GM12864 (cell line): Measurements from ENCODE around the gene PDP2.

Experiments
- DNase-seq: peaks from one replicate; pipeline ENCODE4 v3.0.0-alpha.2; 2011; ENCODE audit warnings: low read depth
- H3K4me3 ChIP-seq: 2 replicates; pipeline ENCODE4 v1.5.1; 2011; ENCODE audit warnings: mild to moderate bottlenecking, low read depth, low read length, control low read depth
- TF ChIP-seq, protein P1 (sequence below): IDR thresholded peaks from 2 replicates; pipeline ENCODE4 v1.5.1; 2011; ENCODE audit warnings: low read depth, mild to moderate bottlenecking, moderate library complexity, low read length, control low read depth, inconsistent platforms; ENCODE audit errors: missing control alignments

The PDP2 gene

DNA sequence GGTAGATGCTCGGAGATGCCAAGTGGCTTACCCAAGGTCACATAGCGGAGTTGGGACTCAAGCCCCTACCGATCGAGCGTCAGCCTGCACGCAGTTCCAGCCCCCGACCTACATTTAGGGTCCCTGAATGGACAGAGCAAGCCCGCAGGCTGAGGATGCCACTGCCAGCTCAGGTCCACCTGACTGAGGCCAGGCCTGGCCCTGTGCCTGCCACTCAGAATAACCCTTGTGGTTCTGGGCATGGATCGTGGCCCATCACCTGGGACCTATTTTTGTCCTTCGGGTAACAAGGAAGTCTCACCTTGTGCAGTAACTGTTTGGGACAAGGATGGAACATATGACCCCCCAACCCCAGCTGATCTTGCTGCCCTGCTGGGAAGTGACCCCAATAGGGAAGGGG is 21.3 kb downstream of the PDP2 start:
- TF ChIP-seq, protein P1, sequence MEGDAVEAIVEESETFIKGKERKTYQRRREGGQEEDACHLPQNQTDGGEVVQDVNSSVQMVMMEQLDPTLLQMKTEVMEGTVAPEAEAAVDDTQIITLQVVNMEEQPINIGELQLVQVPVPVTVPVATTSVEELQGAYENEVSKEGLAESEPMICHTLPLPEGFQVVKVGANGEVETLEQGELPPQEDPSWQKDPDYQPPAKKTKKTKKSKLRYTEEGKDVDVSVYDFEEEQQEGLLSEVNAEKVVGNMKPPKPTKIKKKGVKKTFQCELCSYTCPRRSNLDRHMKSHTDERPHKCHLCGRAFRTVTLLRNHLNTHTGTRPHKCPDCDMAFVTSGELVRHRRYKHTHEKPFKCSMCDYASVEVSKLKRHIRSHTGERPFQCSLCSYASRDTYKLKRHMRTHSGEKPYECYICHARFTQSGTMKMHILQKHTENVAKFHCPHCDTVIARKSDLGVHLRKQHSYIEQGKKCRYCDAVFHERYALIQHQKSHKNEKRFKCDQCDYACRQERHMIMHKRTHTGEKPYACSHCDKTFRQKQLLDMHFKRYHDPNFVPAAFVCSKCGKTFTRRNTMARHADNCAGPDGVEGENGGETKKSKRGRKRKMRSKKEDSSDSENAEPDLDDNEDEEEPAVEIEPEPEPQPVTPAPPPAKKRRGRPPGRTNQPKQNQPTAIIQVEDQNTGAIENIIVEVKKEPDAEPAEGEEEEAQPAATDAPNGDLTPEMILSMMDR = no peak

DNA sequence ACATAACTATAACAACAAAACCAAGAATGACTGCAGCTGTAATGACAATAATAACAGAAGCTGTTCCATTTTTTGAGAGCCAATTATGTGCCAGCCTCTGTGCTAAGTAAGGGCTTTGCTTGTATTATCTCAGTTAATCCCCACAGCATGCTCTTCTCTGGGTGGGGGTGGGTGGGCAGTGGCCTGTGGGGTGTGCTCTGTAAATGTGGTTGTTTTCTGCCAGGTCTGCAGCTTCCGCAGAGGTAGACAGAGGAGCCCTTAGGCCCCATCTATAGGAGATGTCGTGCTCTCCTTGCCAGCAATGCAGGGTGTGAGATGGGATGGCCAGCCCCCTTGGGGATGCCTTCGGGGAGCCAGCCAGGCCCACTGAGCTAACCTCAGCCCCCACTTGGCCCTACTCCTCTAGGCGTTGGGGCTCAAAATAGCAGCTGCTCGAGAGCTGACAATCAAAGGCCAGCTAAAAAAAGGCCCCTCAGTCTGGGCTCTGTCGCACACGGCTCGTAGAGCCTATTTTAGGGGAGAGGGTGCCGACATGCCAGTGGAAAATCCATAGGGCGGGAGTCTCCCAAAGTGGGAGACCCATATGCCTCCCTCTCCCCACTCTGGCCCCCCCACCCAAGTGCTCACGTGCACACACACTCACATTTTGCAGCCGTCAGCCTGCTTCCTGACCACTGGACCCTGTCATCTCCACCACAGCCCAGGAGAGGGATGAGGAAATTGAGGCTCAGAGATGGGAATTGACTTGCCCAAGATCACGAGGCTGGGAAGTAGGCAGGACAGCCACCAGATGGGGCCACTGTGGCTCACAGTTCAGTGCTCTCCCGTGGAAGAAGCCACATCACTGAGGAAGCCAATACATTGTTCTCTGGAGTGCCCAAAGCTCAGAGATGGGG is 22.6 kb downstream of the PDP2 start:
- TF ChIP-seq, protein P1 = no peak
- no peak for DNase-seq
- H3K4me3 ChIP-seq = no peak overlapping the region

More for the DNA sequence above, 21.3 kb downstream of the PDP2 start:
- no peak for DNase-seq
- H3K4me3 ChIP-seq = no peak overlapping the region

DNA sequence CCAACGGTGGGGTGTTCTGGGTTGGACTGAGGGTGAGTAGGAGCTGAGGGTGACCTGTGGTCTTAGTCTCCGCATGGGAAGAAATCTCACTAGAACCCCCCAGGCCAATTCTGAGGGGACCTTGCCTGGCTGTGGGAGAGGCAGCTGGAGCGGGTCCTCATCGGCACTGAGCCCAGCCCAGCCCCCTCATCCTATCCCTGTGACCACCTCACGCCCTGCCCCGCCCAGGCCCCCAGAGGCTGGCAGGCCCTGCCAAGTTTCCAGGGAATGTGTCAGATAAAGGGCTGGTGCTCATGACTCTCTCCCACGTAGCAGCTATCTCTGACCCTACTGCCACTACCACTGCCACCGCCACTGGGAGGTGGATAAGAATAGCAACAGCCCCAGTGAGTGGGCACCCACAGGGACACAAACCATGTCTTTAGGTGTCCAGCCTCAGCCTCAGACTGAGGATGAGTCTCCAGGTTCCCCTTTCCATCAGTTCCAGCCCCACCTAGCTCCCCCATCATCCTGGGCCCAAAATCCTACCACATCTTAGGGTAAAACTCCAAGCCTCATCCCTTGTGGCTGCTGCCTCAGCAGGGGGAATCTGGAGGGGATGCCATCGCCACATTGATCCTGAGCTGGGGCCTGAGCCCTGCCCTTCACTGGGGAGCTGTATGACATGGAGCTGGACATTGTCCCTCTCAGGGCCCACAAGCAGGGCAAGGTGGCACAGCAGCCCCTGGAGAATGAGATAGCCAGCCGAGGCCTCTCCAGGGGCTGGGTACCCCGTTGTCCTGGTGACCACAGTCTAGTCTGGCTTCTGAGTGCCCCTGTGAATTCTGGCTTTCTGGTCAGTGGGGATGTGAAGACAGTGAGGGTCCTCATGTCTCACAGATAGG is 23.5 kb downstream of the PDP2 start:
- DNase-seq = no peak
- no peak overlapping the region for H3K4me3 ChIP-seq
- TF ChIP-seq, protein P1 = no peak

DNA sequence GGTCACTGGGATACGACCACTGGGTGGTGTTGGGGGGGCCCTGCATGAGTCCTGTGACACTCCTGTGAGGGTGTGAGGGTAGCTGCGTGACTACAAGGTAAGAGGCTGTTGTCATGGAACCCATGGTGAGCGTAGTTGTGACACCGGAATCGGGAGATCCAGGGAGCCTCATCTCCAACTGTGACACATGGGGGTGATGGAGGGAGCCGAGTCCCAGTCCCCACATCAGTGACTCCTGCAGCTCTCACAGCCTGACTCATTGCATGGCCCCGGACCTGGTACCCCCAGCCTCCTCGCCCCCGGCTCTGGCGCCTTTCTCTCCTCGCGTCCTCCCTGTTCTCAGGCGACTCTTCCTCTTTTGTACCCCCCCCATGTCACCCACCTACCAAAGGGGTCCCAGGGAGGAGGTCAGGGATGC is 24.1 kb downstream of the PDP2 start:
- no peak for DNase-seq
- H3K4me3 ChIP-seq = no peak overlapping the region
- TF ChIP-seq, protein P1 = no peak

DNA sequence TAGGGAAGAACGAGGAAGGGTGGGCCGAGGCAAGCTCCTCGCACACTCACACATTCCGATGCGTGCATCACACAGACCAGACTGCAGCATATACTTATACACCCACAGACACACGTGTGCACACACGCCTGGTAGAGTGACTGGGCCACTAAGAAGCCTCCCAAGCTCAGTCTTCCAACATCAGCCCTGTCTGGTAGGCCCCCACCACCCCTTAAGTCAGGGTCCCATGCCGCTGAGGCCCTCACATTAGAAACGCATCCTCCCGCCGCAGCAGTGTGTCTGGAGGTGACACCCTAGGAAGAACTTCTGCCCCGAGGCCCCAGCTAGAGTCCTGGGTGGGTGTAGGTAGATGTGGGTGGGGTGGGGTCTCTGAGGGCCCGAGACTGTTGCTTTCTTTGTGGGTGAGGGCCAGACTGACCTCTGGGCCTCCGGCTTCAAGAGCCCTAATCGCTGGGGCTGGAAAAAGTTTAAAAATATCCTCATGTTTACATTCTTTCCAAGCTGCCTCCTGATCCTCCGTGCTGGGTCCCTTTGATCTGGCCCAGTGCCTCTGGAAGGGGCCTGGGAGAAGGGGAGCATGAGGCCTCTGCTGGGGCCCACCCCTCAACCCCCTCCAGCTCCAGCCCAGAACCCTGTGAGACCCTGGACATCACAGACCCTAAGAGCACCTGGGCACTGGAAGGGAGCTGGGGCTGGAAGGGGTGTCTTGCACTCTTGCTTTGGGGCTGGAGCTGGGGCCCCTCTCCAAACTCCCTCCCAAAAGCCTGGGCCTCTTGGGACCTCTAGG is 24.7 kb downstream of the PDP2 start:
- TF ChIP-seq, protein P1 = no peak
- H3K4me3 ChIP-seq = no peak overlapping the region
- no peak for DNase-seq

DNA sequence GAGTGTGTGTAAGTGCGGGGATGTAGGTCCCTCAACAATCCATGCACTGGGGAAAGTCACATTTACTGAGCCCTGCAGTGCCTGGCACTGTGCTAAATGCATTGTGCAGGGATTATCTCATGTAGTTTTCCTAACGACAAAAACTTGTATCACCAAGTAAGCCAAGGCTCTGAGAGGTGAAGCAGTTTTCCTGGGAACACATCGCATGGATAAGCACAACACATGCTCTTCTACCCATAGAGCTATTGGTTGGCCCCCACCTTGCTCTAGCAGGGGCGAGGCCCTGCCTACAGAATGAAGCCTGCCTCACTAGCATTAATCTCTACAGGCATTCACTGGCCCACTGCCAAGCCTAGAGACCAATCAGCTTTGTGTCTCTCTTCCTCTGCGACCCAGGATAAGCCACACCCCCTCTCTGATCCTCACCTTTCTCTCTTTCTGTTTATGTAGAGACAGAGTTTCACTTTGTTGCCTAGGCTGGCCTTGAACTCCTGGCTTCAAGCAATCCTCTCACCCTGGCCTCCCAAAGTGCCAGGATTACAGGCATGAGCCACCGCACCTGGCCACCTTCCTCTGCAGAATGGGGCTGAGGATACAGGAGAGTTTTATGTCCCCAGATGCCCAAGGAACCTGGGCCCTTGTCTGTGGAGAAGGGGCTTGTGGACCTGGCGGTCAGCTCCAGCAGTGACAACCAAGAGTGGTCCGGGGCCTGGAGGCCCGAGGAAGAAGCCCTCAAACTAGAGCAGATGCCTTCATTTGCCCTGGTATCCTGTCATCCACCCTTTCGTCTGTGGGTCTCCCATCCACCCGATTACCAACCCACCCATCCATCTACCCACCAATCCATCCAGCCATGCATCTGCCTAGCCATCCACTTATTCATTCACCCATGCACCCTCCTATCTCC is 25.6 kb downstream of the PDP2 start:
- H3K4me3 ChIP-seq = no peak overlapping the region
- DNase-seq = no peak
- TF ChIP-seq, protein P1 = no peak
